Type B pancreatic cell (in vitro differentiated cells): ENCODE results near the gene MIOX. TPM values are rescaled to one million over a fixed set of nuclear protein-coding genes. Genes with fewer than 3 reads are reported as not detected.
A peak's percentile ranks its signal among the peaks of the same experiment; 100 is the strongest.

ENCODE experiments used
- DNase-seq: peaks from one replicate; pipeline ENCODE4 v3.0.0; 2021; ENCODE audit warnings: mixed read lengths; ENCODE audit not compliant: unreplicated experiment; ENCODE audit errors: extremely low spot score
- H3K27ac Mint-ChIP-seq: 2 replicates; pipeline ENCODE4 v1.8.0; 2021; ENCODE audit warnings: mild to moderate bottlenecking, mixed read lengths
- H3K27me3 Mint-ChIP-seq: 2 replicates; pipeline ENCODE4 v1.8.0; 2021; ENCODE audit warnings: mixed read lengths
- H3K36me3 Mint-ChIP-seq: 2 replicates; pipeline ENCODE4 v1.8.0; 2021; ENCODE audit warnings: mixed read lengths
- H3K4me1 Mint-ChIP-seq: one replicate; pipeline ENCODE4 v1.8.0; 2021; ENCODE audit warnings: mixed read lengths; ENCODE audit not compliant: unreplicated experiment
- H3K4me3 Mint-ChIP-seq: 2 replicates; pipeline ENCODE4 v1.8.0; 2021; ENCODE audit warnings: mild to moderate bottlenecking, mixed read lengths
- H3K9me3 Mint-ChIP-seq: 2 replicates; pipeline ENCODE4 v1.8.0; 2021; ENCODE audit warnings: mixed read lengths
- total RNA-seq: library from RNA; stranded (reverse); gene quantifications from 2 replicates; pipeline ENCODE4 v1.2.1, GENCODE V29; 2021; ENCODE audit warnings: low replicate concordance
- TF ChIP-seq, protein P1 (sequence below): fragments of 200-600 bp; sonication (generic); conservative IDR thresholded peaks from 2 replicates; pipeline ENCODE4 v1.5.0; 2021; ENCODE audit warnings: antibody characterized with exemption, mild to moderate bottlenecking

The MIOX gene
- total RNA-seq, 1 donor from 2014 or later: not detected

DNA sequence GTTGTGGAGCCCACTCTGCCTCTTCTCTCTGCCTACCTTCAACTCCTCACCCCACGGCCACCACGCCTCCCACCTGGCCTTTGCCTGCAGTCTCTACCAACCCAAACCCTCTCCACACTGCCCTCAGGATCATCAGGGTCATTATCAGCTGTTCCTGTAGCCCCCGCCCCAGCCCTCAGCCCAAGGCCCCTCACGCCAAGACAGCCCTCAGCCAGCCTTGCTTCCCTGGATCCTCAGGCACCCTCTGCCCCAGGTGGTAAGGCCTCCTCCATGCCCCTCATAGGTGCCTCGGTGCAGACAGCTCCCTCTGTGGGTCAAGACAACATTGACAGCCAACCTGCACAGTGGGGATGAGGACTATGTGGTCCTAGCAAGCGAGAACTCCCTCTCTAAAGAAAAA is 13.6 kb upstream of the MIOX start:
- DNase-seq: no peak
- TF ChIP-seq, protein P1, sequence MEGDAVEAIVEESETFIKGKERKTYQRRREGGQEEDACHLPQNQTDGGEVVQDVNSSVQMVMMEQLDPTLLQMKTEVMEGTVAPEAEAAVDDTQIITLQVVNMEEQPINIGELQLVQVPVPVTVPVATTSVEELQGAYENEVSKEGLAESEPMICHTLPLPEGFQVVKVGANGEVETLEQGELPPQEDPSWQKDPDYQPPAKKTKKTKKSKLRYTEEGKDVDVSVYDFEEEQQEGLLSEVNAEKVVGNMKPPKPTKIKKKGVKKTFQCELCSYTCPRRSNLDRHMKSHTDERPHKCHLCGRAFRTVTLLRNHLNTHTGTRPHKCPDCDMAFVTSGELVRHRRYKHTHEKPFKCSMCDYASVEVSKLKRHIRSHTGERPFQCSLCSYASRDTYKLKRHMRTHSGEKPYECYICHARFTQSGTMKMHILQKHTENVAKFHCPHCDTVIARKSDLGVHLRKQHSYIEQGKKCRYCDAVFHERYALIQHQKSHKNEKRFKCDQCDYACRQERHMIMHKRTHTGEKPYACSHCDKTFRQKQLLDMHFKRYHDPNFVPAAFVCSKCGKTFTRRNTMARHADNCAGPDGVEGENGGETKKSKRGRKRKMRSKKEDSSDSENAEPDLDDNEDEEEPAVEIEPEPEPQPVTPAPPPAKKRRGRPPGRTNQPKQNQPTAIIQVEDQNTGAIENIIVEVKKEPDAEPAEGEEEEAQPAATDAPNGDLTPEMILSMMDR: peak; percentile 30

DNA sequence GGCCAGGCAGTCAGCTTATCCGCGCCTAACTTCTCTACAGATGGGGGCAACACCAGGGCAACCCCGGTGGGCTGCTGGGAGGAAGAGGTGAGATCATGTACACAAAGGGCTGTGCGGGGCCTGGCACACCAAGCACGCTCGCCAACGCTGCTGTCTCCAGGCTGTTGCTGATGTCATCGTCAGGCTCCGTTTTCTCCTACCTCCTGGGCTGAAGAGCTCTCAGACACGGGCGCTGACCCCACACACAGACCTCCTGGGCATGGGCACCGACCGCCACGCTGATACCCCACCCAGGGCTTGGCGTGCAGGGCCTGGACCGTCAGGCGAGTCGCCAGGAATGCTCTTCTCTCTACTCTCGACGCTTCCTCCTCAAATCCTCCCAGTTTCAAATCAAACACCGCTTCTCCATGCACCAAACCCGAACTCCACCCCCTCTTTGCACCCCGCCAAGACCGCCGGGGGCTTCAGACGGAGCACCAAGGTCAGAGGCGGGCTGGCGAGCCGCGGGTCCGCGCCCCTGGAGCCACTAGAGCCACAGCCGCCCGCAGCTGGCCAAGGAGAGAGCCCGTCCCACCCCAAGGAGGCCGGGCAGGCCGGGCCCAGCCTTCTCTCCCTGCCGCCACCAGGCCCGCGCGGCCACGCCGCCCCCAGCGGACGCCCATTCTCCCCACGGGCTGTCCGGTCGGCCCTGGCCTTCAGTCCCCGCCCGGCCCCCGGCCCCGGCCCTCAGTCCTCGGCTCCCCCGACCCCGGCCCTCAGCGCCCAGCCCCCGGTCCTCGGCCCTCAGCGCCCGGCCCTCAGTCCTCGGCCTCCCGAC is 12.6 kb upstream of the MIOX start:
- TF ChIP-seq, protein P1: no peak
- Mint-ChIP-seq H3K4me1 (peaks cover 40% of the 10 kb centered on the region), H3K27me3 (peaks cover 18% of the 10 kb centered on the region), H3K27ac (peak overlapping the region; percentile 85), H3K9me3 (no peaks in the 10 kb centered on the region), H3K4me3 (peak overlapping the region; percentile 94), H3K36me3 (peaks cover 4% of the 10 kb centered on the region)
- DNase-seq: no peak

More for the DNA sequence above, 13.6 kb upstream of the MIOX start:
- H3K4me1 Mint-ChIP-seq: peaks cover 40% of the 10 kb centered on the region
- H3K9me3 Mint-ChIP-seq: no peaks in the 10 kb centered on the region
- H3K36me3 Mint-ChIP-seq: peaks cover 4% of the 10 kb centered on the region
- peak overlapping the region; percentile 85 for H3K27ac Mint-ChIP-seq
- H3K27me3 Mint-ChIP-seq: peaks cover 10% of the 10 kb centered on the region
- H3K4me3 Mint-ChIP-seq: peak overlapping the region; percentile 94

DNA sequence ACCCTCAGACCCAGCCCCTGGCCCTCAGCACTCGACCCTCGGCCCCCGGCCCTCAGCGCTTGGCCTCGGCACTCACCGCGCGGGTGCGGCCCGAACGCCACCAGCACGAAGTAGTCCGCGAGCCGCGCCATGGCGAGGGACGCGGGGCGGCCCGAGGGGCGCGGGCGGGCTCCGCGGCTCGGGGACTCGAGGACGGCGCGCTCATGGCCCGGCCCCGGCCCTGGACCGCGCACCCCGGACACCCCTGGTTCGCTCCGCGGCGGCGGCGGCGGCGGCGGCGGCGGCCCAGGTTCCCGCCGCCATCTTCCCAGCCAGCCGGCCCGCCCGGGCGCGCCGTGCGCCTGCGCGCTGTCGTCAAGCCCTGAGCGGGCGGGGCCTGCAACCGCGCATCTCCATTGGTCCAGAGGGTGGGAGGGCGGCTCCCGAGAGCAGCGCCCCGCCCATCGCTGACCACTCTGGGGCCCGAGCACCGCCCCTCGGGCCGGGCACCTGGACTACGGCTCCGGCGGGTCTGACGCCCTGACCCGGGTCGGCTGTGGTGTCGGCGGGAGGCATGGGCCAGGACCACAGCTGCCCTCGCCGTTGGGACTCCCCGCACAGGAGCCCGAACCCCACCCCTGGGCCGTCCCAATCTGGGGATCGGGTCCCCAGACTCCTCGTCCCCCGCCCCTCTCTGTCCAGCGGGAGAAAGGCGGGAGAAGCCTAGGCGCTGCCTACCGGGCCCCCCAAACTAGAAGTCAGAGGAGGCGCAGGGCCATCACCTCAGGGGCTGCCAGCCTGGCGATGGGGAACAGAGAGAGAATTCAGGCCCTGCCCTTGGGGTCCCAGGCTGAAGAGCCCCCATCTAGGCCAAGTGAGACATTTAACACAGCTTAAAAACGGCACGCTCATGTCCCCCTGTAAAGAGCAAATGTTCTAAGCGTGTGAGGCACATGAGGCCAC is 11.7 kb upstream of the MIOX start, which contains the start of gene SBF1:
SBF1 (minus strand) TSS at position 326 of the 942 bp plus-strand sequence; CDS start at position 131, 195 bp downstream.
- Mint-ChIP-seq H3K36me3 (peaks cover 4% of the 10 kb centered on the region), H3K9me3 (no peaks in the 10 kb centered on the region), H3K4me3 (peak within 1 kb of the TSS; percentile 94), H3K27ac (peak within 1 kb of the TSS; percentile 85), H3K27me3 (peaks cover 28% of the 10 kb centered on the region), H3K4me1 (peaks cover 40% of the 10 kb centered on the region)
- DNase-seq: peak; percentile 94
- TF ChIP-seq, protein P1: no peak

DNA sequence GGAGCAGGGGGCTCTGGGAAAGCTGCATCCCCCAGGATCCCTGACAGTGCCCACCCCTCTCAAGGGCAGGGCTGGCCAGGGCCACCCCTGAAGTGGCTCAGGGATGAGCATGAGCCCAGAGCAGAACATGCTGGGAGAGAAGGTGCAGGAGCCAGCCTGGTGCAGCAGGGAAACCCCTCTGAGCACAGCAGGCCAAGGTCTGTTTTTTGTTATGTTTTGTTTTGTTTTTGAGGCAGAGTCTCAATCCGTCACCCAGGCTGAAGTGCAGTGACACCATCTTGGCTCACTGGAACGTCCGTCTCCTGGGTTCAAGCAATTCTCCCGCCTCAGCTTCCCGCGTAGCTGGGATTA is 11.0 kb upstream of the MIOX start:
- no peak for DNase-seq
- Mint-ChIP-seq H3K27ac (peak overlapping the region; percentile 77), H3K27me3 (peaks cover 34% of the 10 kb centered on the region), H3K36me3 (peaks cover 4% of the 10 kb centered on the region), H3K4me1 (peaks cover 37% of the 10 kb centered on the region), H3K9me3 (no peaks in the 10 kb centered on the region), H3K4me3 (peak overlapping the region; percentile 73)
- TF ChIP-seq, protein P1: no peak

- H3K4me3 Mint-ChIP-seq: peak overlapping the region; percentile 73
- no peaks in the 10 kb centered on the region for H3K9me3 Mint-ChIP-seq
- DNase-seq: no peak
- peaks cover 34% of the 10 kb centered on the region for H3K4me1 Mint-ChIP-seq
- peaks cover 38% of the 10 kb centered on the region for H3K27me3 Mint-ChIP-seq
- peaks cover 4% of the 10 kb centered on the region for H3K36me3 Mint-ChIP-seq
- TF ChIP-seq, protein P1: no peak
- H3K27ac Mint-ChIP-seq: peak overlapping the region; percentile 77
Observed at GRCh38 chr22:50476868-50477267, 9.8 kb upstream of the MIOX start.
